GM12875 (cell line): Measurements from ENCODE around the gene DYNLL1.
A peak's percentile ranks its signal among the peaks of the same experiment; 100 is the strongest.
"Not testable (repeated sequence)": the region's sequence is repeated elsewhere in the genome, so short reads cannot be mapped to it uniquely, and the experiment has no call there.

Experiments used
- H3K4me3 ChIP-seq: one replicate; pipeline ENCODE4 v1.5.1; 2011; ENCODE audit warnings: low read depth, low read length, control low read depth
- TF ChIP-seq, protein P1 (sequence below): IDR thresholded peaks from 2 replicates; pipeline ENCODE4 v1.5.1; 2011; ENCODE audit warnings: low read depth, mild to moderate bottlenecking, control low read depth, inconsistent platforms, low read length, moderate library complexity, borderline replicate concordance; ENCODE audit not compliant: insufficient read depth

DYNLL1 gene

DNA sequence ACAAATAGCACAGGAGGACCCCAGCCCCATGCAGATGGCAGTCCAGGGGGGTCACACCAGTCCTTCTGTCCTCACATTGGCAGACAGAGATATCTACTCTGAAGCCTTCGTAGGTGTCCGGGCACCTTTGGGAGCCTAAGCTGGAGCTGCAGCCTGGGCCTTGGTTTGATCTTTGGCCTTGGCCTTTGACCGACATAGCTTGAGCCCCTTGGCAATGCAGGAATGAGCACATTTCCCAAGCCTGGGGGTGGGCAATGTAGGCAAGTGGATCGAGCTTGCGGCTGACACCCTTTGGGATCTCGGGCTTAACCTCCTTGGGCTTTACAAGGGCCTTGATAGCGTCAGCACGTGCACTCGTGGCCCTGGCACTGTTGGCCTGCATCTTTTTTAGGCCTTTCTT, 26.7 kb downstream of the DYNLL1 start:
- TF ChIP-seq, protein P1, sequence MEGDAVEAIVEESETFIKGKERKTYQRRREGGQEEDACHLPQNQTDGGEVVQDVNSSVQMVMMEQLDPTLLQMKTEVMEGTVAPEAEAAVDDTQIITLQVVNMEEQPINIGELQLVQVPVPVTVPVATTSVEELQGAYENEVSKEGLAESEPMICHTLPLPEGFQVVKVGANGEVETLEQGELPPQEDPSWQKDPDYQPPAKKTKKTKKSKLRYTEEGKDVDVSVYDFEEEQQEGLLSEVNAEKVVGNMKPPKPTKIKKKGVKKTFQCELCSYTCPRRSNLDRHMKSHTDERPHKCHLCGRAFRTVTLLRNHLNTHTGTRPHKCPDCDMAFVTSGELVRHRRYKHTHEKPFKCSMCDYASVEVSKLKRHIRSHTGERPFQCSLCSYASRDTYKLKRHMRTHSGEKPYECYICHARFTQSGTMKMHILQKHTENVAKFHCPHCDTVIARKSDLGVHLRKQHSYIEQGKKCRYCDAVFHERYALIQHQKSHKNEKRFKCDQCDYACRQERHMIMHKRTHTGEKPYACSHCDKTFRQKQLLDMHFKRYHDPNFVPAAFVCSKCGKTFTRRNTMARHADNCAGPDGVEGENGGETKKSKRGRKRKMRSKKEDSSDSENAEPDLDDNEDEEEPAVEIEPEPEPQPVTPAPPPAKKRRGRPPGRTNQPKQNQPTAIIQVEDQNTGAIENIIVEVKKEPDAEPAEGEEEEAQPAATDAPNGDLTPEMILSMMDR = no peak
- H3K4me3 ChIP-seq = no peak overlapping the region

DNA sequence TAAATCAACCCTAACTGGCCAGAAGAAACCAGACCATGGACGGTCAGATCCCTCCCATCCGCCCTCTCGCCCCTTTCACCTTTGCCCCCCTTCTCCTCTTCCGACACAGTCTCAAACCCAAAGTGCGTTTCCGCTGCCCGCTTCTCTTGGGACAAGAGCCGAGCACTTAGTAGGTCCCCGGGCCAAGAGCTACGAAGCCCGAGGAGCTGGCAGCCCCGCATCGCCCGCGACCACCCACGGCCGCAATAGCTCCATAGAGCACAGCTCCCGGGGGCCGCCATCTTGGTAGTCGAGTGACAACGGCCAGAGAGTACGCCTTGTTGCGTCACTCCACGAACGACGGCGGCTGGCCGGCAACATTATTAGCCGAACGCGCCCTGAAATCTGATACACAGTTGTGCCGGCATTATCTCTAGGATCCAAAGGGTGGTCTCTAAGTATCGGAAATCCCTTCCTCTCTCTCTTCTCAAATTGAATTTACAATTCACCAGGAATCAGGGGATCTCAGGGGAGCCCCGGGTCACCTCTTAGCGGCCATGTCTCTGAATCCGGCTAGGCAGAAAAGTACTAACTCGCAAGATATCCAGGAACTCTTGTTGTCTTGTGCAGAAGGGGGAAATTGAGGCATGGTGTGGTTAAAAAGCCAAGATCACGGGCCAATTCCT, 33.1 kb downstream of the DYNLL1 start, which contains the start of gene COQ5:
Gene COQ5 (minus strand): TSS at position 298 of the 665 bp plus-strand sequence. CDS start 17 bp downstream, at position 281.
- TF ChIP-seq, protein P1 = no peak
- peak within 1 kb of the TSS; percentile 75 for H3K4me3 ChIP-seq

DNA sequence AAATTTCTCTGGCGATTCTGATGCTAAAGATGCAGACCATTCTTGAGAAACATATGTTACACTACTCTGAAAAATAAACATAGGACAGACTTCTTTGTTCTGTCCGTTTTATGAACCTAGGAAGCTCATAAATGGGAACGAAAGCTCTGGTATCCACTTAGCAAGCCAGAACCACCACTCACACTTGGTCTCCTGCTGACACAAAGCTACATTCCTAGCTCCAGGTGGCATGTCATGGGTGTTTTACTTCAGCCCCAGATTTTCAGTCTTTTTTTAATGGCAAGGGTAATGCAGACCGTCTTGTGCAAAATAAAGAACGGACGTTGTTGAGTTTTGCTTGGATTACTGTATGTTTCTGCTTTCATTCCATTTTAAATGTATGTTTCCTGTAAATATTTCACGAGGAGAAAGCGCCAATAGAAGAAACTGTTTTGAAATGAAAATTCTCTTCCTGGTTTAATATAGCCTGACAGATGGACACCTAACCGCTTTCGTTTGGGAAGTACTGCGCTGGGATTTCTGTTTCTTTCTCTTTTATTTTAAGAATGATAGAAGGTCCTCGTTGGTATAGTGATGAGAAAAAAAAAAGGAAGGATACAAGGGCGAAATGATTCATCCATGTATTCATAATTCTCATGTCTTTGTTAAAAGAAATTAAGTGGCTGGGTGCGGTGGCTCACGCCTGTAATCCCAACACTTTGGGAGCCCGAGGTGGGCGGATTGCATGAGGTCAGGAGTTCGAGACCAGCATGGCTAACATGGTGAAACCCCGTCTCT, 33.9 kb downstream of the DYNLL1 start:
- no peak overlapping the region for H3K4me3 ChIP-seq
- TF ChIP-seq, protein P1 = no peak

DNA sequence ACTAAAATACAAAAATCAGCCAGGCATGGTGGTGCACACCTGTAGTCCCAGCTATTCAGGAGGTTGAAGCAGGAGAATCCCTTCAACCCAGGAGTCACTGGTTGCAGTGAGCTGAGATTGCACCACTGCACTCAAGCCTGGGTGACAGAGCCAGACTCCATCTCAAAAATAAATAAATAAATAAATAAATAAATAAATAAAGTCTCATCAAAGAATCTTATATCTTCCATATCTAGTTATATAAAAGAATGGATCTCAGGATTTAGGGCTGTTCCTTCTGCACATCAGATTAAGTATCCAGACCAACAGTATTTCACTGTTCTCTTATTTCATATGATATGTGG, 34.5 kb downstream of the DYNLL1 start:
- not testable (repeated sequence) for H3K4me3 ChIP-seq

DNA sequence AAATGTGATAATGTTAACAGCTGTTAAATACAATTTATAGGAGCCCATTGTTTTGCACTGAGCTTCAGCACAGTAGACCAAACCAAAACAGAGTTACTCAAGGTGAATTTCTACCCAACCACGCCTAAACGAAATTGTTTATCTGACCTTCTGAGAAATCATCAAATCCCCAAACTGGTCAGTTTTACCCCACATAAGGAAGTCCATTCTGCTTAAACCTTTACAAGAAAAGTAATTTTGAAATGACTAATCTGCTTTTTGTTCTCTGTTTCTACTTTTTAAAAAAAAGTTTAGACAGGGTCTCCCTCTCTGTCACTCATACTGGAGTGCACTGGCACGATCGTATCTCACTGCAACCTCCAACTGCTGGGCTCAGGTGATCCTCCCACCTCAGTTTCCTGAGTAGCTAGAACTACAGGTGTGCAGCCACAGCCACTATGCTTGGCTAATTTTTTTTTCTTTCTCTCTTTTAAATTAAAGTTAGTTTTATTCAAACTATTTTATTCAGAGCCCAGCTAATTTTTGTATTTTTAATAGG, 36.9 kb downstream of the DYNLL1 start:
- TF ChIP-seq, protein P1 = no peak
- H3K4me3 ChIP-seq = no peak overlapping the region

DNA sequence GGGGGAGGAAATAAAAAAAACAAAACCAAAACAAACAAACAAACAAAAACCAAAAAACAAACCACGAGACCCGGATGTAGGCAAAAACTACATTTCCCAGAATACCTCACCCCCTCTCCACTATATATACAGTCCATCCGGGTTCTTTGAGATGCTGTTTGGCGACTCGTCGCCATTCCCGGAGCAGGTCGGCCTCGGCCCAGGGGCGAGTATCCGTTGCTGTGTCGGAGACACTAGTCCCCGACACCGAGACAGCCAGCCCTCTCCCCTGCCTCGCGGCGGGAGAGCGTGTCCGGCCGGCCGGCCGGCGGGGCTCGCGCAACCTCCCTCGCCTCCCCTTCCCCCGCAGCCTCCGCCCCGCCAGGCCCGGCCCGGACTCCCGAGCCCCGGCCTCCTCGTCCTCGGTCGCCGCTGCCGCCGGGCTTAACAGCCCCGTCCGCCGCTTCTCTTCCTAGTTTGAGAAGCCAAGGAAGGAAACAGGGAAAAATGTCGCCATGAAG, 38.3 kb downstream of the DYNLL1 start, which contains the start of gene RNF10:
Gene RNF10 (plus strand): TSS at position 154 of the 500 bp plus-strand sequence. CDS start 456 bp downstream, outside the sequence.
- TF ChIP-seq, protein P1 = no peak
- peak within 1 kb of the TSS; percentile 93 for H3K4me3 ChIP-seq
